ENCODE results near the gene EHMT1.

Gene EHMT1

DNA sequence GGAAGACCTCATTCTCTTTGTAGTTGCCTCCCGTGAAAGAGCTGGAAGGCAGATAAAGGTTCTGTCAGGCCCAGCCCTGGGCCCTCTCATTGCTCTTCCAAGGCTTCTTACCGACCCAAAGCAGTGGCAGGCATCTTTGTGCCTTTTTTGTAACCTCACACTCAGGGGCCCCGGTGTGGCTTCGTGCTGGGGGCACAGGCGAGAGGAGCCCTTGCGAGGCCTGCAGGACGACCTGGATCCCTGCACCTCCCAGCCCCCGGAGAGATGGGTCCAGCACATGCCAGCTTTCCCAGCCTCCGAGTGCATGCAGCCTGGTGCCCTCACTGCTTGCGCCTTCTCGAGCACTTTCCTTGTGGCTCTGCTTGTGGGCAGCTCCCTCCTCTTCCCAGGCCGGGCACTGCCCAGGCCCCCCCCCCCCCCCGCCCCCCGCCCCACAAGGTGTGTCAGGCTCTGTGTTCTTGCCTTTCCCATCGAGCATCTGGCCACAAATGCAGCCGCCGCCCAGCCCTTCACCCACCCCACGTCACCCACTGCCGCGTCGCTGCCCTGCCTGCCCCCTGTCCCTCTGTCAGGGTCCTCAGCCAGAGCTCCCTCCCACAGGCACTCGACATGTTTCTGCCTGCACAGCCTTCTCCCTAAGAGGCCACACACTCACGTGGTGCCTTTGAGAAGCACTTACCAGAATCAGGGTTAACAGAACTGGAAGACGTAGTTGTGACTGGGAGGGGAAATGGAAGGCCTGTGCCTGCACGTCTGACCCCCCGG is 195.0 kb downstream of the EHMT1 start:
- DNase-seq: no peak

DNA sequence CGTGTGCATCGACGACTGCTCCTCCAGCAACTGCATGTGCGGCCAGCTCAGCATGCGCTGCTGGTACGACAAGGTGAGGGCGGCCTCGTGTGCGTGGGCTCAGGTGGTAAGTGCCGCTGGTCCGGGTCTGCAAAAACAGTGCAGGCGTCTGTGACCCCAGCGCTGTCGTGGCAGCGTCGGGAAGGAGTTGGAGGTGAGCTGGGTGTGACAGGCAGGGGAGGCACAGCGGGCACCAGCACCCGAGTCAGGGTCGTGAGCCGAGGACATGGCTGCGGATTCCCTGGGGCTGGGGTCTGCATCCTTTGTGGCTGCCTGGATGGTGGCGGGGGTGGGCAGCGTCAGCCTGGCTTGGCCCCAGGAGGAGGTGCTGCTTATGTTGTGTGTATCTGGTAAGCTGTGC is 195.6 kb downstream of the EHMT1 start:
- DNase-seq: no peak

DNA sequence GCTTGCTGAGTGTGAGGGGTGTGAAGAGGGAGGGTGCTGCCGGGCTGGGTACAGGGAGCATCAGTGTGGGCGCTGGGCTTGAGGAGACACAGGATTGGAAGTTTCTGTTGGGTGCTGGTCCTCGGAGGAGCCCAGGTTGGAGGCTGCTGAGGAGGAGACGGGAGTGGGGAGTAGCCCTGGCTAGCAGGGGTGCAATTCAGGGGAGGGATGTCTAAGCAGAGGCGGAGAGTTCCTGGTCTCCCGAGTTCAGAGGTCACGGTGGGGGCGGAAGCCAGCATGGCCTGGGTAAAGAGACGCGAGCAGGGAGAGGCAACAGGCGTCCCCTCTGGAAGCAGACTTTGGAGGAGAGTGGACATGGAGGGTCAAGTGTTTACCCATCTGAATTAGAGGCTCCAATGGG is 196.0 kb downstream of the EHMT1 start:
- DNase-seq: no peak

DNA sequence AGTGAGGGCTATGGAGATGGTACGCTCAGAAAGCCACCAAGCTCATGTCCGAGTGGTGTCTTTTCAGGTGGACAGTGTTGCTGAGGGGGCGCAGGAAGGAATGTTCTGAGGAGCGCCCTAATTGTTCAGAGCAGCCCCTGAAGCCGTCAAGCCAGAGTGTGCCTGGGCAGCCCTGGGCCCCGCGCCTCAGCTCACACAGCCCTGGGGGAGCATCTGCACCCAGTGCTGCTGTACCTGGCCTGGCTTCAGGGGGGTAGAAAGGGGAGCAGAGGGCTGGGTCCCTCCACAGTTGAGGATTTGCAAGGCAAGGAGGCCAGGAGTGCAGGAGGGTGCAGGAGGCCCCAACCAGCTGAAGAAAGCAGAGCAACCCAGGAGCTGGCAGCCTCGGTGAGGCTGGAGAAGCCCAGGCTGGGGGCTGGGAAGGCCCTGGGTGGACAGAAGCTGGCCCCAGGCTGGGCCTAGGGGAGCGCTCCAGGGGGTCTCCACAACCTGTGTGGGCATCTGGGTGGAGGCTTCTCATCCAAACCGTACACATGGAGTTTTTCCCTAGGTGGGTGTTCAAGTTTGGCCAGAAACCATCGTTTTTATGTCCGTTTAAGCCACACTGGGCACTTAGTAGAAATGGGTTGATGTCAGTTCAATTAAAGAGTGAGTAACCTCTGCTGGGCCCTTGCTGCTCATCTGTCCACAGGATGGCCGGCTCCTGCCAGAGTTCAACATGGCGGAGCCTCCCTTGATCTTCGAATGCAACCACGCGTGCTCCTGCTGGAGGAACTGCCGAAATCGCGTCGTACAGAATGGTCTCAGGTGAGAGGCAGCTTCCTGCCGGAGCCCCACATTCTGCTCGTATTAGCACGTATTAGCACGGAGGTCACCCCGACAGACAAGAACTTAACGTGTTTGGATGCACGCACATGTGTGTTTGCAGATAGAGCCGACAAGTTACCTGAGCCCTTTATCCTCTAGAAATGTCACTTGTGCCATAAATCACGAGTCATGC is 196.8 kb downstream of the EHMT1 start:
- no peak for DNase-seq

DNA sequence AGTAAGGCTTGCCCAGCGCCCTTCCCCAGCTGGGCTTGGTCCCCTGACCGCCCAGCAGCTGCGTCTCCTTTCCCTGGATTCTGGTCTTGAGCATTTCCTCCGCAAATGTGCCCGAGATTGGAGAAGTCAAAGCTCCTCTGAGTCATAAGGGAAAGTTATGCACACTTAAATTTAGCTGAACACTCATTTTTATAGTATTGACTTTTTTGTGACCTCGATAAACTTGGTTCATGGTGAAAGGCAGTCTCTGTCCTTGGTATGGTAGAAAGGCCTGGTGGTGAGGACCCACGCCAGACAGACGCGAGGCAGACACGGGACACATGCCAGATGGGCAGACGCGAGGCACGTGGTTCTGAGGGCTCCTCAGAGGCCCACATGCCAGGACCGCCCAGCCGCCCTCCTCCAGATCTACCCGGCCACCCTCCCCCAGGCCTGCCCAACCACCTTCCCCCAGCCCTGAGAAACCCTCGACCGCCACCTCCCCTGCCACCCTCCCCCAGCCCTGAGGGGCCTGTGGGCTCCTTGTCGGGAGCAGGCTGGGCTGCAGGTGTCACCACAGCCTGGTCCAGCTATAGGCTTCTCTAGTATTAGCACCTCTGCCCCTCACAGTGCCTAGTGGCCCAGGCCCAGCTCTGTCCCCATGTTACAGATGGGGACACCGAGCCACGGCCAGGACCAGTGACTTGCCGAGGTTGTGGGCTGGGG is 197.9 kb downstream of the EHMT1 start:
- DNase-seq: no peak

DNA sequence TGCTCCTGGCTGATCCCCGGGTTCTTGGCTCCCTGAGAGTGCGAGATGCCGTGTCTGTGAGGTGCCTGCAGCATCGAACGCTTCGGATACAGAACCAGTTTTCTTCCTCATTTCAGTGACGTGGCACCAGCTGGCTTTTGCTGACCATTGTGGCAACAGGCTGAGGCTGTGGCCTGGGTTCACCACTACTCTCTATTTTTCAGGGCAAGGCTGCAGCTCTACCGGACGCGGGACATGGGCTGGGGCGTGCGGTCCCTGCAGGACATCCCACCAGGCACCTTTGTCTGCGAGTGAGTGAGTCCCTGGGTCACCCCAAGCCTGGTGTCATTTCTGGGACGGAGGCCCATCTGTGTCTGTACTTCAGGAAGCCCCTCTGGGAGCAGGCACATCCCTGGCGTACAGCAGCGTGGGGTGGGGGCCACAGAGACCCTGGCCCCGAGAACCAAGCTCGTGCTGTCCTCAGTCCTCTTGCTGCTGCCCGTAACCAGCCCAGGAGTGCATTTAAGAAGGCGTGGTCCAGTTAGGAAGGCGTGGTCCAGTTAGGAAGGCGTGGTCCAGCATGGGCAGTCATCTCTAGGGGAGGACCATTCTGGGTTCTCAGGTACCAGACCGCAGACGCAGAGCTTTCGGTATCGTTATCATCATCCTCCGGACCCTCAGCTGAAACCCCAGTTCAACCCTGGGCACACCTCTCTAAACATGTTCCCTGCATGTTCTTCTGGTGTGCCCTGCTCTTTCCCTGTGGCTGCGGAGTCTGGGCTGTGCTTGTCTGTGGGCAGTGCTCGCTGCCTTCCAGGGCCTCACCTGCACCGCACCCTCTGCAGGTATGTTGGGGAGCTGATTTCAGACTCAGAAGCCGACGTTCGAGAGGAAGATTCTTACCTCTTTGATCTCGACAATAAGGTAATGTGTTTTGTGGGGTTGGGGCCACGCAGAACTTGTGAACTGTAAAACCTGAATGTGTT is 198.7 kb downstream of the EHMT1 start:
- DNase-seq: no peak

DNA sequence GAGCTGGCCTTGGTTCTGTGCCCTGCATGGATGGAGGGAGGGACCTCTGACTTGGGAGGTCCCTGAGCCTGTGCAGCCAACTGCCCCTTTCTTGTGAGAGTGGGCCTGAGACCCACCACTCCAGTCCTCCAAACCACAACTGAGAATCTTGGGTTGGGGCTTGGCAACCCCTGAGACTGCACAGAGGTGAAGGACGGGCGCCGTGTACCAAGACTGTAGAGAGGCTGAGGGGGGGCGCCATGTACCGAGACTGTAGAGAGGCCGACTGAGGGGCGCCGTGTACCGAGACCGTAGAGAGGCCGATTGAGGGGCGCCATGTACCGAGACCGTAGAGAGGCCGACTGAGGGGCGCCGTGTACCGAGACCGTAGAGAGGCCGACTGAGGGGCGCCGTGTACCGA is 199.5 kb downstream of the EHMT1 start:
- DNase-seq: no peak

DNA sequence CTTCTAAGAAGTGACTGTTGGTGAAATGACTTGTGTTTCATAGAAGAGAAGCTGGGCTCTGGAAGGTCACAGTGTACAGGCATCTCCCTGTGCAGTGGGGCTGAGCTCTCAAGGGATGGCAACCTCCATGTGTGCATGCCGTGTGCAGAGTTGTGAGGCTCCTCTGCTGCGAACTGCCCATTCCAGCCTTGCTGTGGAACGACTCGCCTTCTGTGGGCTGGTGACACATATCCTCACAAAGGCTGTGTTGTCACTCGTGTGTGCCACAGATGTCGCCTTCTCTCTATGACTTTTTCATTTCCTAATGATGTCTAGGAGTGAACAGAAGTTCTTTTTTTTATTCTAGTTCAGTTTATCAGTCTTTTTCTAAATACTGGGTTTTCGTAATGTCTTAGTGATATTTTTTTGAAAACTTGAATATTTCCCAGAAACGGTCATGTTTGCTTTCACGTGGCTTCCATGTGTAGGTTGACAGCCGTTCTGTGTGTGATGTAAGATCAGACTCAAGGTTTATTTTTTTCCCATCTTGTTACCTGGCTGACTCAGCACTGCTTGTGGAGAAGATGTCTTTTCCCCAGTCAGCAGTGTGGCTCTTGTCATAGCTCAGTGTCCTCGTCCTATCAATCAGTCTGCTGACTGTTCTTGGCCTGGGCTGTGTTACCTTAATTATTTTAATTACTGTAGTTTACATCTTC is 201.5 kb downstream of the EHMT1 start:
- DNase-seq: no peak

DNA sequence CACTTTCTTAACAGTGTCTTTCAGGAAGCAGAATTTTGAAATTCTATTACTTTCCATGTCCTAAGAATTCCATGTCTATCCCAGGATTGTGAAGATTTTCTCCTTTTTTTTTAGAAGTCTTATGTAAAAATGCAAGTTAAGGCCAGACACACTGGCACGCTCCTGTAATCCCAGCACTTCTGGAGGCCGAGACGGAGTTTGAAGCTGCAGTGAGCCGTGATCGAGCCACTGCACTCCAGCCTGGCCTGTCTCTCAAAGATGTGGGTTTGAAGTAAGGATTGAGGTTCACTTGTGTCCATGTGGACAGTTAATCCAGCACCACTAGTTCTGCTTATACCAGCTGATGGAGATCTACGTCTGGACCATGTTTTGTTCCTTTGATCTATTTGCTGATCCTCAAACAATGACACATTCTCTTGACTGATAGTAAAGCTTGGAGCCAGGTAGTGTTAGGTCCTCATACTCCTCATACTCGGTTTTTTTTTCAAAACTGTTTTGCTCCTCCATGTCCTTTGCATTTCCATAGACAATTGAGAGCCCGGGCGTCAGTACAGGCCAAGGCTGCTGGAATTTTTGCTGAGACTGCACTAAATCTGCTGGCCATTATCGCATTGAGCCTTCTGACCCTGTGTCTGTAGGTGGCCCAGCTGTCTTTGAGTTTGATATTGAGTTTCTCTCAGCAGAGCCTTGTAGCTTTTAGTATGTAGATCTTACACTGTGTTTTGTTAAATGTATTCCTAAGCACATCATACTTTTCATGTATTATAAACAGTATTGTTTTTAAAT is 205.4 kb downstream of the EHMT1 start:
- DNase-seq: no peak

DNA sequence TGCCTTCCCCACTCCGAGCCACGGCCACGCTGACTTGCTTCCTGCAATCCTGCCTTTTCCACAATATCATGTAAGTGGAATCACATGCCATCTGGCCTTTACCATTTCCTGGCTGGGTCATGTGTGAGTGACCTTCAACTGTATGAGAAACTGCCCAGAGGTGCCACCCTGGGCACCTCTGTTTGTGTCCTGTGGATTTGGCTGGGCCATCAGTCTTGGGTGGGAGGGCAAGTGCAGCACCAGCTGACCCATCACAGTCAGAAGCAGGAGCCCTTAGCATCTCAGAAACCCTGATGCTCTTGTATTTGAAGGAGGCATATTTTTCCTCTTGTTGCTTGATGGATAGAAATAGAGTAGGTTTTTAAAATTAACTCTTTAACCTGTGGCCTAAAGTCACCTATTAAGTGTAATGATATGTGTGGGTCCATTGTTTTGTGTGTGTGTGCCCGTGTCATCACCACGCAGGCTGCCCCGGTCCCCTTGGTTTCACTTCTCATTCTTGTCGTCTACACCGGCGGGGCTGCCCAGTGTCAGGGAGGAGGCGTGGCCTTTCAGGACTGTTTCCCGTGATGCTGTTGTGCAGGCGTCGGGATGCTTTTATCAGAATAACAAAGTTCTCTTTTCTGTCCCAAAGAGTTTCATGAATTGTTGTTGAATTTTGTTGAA is 206.7 kb downstream of the EHMT1 start:
- DNase-seq: no peak

DNA sequence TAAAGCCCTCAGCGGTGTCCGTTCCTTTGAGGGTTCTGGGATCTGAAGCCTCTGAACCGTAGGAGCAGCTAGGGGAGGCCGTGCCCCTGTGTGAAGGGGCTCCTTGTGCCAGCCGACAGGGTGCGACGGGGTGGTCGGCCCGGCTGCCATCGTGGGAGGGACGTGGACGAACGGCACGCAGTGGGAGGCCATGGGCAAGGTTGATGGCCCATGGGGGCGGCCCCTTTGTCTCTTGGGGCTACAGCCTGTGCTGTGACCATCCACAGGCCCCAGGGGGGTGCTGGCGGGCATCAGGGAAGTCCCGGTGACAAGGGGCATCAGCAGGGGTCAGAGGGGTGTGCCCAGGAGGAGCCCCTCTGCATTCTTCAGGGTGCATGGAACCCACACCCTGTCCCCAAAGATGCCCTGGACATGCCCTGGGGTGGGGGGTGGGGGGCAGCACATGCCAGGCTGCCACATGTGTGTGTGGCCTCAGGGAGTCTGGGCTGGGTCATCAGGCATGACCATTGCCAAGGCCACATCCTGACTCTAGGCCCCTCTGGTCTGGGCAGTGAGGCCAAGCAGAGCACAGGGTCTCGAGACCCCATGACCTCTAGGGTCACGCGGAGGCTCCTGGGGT is 209.2 kb downstream of the EHMT1 start:
- DNase-seq: no peak

DNA sequence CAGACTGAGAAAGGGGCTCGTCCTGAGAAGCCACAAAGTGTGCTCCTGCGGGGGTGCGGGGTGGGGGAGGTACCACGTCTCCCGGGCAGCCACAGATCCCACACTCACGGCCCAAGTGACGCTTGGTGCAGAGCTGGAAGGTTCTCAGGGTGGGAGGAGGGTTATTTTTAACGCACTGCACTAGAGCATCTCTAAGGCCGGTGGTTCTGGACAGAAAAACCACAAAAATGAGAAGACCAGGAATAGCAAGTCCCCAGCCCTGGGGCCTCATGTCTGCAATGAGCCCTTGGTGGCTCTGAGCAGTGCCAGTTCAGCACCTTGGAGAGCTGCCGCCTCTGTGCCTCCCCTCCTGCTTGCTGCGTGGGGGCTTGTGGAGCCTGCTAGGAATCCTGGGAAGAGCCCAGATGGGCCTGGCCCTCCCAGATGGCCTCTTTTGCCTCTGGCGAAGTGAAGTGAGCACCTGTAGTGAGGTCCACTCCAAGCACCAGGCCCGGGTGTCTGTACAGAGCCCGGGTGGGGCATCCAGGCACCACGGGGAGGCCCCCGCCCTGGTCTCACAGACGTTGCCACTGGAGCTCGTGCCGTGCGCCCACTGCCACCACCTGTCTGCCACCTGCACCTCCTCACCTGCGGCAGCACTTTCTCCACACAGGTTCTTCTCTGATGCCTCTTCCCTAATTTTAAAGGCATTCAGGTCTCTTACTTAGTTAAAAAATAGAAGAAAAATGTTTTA is 209.9 kb downstream of the EHMT1 start:
- DNase-seq: no peak

DNA sequence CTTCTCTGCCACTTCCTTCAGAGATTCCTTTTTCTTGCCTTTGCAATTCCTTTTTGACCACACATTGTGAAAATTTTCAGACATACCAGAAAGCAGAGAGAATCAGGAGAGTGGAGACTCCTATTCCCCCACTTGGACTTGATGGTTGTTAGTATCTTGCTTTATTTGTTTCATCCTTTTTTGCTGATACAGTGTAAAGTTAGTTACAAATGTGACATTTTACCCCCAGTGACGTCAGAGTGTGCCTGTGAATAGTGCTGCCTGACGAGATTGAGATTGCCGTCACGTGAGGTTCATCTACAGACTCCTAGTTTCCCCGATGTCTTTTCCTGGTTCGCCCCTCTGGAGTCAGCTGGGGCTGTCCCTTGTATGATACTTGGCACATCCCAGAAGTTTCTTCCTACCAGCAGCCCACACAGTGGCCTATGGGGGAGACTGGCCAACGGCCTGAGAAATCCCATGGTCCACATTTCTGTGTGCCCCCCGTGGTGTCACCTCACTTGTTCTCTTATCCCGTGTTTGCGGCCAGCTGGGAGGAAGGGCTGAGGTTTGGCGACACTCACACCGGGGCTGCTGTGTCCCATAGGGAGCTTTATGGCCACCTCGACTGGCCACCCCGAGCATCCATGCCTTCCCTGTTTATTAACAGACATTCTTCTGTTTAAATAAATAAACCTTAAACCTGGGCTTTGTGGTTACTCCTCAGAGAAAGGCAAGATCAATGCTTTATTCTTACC is 210.6 kb downstream of the EHMT1 start:
- no peak for DNase-seq

DNA sequence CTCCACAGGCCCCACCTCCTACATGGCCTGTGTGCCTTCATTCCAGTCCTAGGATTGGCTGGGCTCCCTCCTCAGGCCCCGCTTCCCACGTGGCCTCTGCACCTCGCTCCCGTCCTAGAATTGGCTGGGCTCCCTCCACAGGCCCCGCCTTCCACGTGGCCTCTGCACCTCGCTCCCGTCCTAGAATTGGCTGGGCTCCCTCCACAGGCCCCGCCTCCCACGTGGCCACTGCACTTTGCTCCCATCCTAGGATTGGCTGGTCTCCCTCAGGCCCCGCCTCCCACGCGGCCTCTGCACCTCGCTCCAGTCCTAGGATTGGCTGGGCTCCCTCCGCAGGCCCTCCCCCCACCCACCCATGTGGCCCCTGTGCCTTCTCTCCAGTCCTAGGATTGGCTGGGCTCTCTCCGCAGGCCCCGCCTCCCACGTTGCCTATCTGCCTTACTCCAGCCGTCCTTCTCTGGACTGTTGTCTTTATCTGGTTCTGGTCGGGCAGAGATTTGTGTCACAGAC is 213.4 kb downstream of the EHMT1 start:
- no peak for DNase-seq

DNA sequence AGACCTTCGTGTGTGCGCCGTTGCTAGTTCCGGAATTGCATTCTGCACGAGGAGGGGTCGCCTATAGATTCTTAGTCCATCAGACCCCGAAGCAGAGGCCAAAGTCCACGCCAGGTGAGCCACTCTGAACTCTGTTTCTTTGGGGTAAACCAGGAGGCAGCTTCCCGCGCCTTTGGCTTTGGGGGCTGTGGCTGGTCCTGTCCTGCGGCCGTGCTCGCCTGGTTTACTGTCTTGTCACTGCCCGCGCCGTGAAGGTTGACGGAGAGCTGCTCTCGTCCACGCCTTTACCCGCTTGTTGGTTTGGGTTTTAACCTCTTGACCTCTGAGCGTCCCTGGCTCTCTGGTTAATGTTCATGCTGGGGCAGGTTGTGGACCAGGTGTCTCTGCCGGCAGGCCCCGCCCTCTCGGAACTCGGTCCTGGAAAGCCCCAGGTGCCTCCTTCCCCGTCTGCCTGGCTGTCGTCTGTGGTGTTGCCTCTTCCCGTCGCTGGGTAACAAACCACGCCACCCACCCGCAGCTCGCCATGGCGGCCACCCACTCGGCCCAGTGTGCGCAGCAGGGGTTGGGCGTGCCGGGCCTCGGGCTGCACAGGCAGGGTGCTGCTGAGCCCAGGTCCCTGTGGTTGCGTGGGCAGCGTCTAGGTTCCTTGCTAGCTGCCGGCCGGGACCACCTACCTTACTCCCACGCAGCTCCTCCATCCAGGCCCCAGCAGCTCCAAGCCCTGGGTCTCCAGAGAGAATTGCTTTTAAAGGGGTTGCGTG is 214.2 kb downstream of the EHMT1 start:
- no peak for DNase-seq

DNA sequence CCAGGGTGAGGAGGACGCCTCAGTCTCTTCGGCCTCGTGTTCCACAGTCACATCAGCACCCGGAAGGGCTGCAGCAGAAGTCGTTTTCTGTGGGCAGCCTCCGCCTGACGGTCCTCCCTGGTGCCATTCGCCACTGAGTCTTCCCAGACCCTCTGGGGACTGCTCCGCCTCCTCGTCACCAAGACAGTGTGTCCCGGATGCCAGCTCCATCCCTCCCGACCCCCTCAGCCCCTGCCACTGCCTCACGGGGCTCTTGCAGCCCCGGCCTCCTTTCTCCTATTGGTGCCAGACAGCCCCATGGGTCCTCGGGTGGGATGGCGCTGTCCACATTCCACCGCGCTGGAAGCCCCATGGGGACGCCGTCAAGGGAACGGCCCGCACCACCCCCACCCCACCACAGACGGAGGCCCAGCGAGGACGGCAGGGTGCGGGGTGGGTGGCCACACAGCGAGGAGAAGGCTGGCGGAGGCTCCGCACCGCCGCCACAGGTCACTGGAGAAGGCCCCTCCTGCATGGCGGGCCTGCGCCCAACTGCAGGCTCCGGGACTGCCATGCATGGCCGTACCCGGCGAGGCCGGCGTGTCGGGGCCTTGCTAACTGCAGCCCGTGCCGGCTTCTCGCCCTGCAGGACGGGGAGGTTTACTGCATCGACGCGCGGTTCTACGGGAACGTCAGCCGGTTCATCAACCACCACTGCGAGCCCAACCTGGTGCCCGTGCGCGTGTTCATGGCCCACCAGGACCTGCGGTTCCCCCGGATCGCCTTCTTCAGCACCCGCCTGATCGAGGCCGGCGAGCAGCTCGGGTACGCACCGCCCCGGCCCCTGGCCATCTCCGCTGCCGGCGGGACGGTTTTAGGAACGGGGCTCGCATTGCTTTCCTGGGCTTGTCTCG is 215.2 kb downstream of the EHMT1 start:
- no peak for DNase-seq
